AG09309 (cell line): ENCODE measurements around the gene HCN2.

Experiments
- DNase-seq: peaks from one replicate; pipeline ENCODE4 v3.0.0-alpha.2; 2010; ENCODE audit warnings: low read depth
- H3K4me3 ChIP-seq: 2 replicates; pipeline ENCODE4 v1.5.1; 2011; ENCODE audit warnings: mild to moderate bottlenecking, low read depth, low read length, moderate library complexity; ENCODE audit not compliant: control insufficient read depth
- CTCF ChIP-seq: IDR thresholded peaks from 2 replicates; pipeline ENCODE4 v1.5.1; 2011; ENCODE audit warnings: mild to moderate bottlenecking, low read depth, low read length, inconsistent platforms; ENCODE audit not compliant: insufficient read depth, control insufficient read depth; ENCODE audit errors: missing control alignments

Gene HCN2

GRCh38 chr19:585551-586110 is 4.0 kb upstream of the HCN2 start:
- DNase-seq = no peak
- TF ChIP-seq CTCF = no peak
- H3K4me3 ChIP-seq = no peak overlapping the region

- peak; percentile 80 for TF ChIP-seq CTCF
- no peak for DNase-seq
- H3K4me3 ChIP-seq = no peak overlapping the region
Observed at GRCh38 chr19:588093-588740, 1.5 kb upstream of the HCN2 start.

- no peak overlapping the region for H3K4me3 ChIP-seq
- no peak for TF ChIP-seq CTCF
- DNase-seq = no peak
Observed at GRCh38 chr19:588741-589692, 664 bp upstream of the HCN2 start.

GRCh38 chr19:590396-590745 is 690 bp downstream of the HCN2 start:
- TF ChIP-seq CTCF = no peak
- DNase-seq = no peak
- peak overlapping the region; percentile 27 for H3K4me3 ChIP-seq

GRCh38 chr19:590750-591098 is 1.0 kb downstream of the HCN2 start:
- DNase-seq = no peak
- peak overlapping the region; percentile 17 for H3K4me3 ChIP-seq
- no peak for TF ChIP-seq CTCF

- H3K4me3 ChIP-seq = no peak overlapping the region
- no peak for TF ChIP-seq CTCF
- DNase-seq = no peak
Observed at GRCh38 chr19:591099-591958, 1.6 kb downstream of the HCN2 start.
